H1 (cell line): ENCODE results near the gene GPR176. TPM values are rescaled to one million over a fixed set of nuclear protein-coding genes. Genes with fewer than 3 reads are reported as not detected.

Experiments
- CTCF ChIA-PET: fragments of 300-600 bp; sonication (Branson Sonifier 250); formaldehyde crosslinking; loops from one replicate; lab custom pipeline; 2021; ENCODE audit not compliant: partially characterized antibody; lab: Charles Lee
- POLR2A ChIA-PET: fragments of 300-600 bp; sonication (Branson Sonifier 250); formaldehyde crosslinking; loops from one replicate; lab custom pipeline; 2021; ENCODE audit warnings: inconsistent platforms; ENCODE audit not compliant: partially characterized antibody; lab: Charles Lee
- DNase-seq, 2 experiments: peaks; one replicate each; pipeline versions ENCODE4 v3.0.0 to v3.0.0-alpha.2; 2010 to 2022; ENCODE audit warnings: low spot score in 2 of 2, low read depth in 1 of 2, mixed read lengths in 1 of 2
- FAIRE-seq: peaks from 2 replicates; lab custom pipeline; 2011; peaks lifted over from hg19 to GRCh38; lab: Jason Lieb, UNC
- H2AFZ ChIP-seq: 2 replicates; pipeline ENCODE4 v1.8.1; 2012; ENCODE audit warnings: low read length, inconsistent platforms
- H2AK5ac ChIP-seq: 2 replicates; pipeline ENCODE4 v1.6.1; 2013; ENCODE audit warnings: low read depth, low read length
- H2BK120ac ChIP-seq: replicated peaks from 2 replicates; pipeline ENCODE3; 2013; ENCODE audit warnings: low read depth, low read length, inconsistent platforms
- H2BK12ac ChIP-seq: 2 replicates; pipeline ENCODE4 v1.6.1; 2013; ENCODE audit warnings: low read depth, low read length
- H2BK15ac ChIP-seq: 2 replicates; pipeline ENCODE4 v1.6.1; 2013; ENCODE audit warnings: low read length
- H2BK20ac ChIP-seq: 2 replicates; pipeline ENCODE4 v1.6.1; 2013; ENCODE audit warnings: low read length
- H2BK5ac ChIP-seq: 2 replicates; pipeline ENCODE4 v1.6.1; 2013; ENCODE audit warnings: low read depth, low read length
- H3K14ac ChIP-seq: 2 replicates; pipeline ENCODE4 v1.6.1; 2013; ENCODE audit warnings: inconsistent platforms; ENCODE audit not compliant: insufficient read length
- H3K18ac ChIP-seq: 2 replicates; pipeline ENCODE4 v1.6.1; 2013; ENCODE audit warnings: low read length; ENCODE audit errors: extremely low read depth
- H3K23ac ChIP-seq: 2 replicates; pipeline ENCODE4 v1.6.1; 2013; ENCODE audit warnings: inconsistent platforms; ENCODE audit not compliant: insufficient read length
- H3K23me2 ChIP-seq: 2 replicates; pipeline ENCODE4 v1.6.1; 2013; ENCODE audit warnings: low read depth, low read length
- H3K27ac ChIP-seq: 2 replicates; pipeline ENCODE4 v1.6.1; 2011; ENCODE audit warnings: low read depth, low read length, inconsistent platforms
- H3K27me3 ChIP-seq, 4 experiments: replicated peaks in 1 of 4; 1 replicate in 1 of 4; 2 replicates in 3 of 4; pipeline versions ENCODE4 v1.6.1 to v1.8.1; 2011 to 2013; ENCODE audit warnings: low read length in 3 of 4, mild to moderate bottlenecking in 3 of 4, inconsistent platforms in 2 of 4, mixed read lengths in 2 of 4, moderate library complexity in 1 of 4; ENCODE audit not compliant: control insufficient read depth in 3 of 4, insufficient read depth in 3 of 4; ENCODE audit errors: extremely low read depth in 1 of 4
- H3K36me3 ChIP-seq, 4 experiments: 2 replicates each; pipeline versions ENCODE4 v1.6.1 to v1.8.1; 2011 to 2013; ENCODE audit warnings: mild to moderate bottlenecking in 4 of 4, low read length in 3 of 4, moderate library complexity in 2 of 4, control low read depth in 1 of 4, inconsistent platforms in 1 of 4; ENCODE audit not compliant: insufficient read depth in 4 of 4, control insufficient read depth in 2 of 4
- H3K4ac ChIP-seq: replicated peaks from 2 replicates; pipeline ENCODE3; 2013; ENCODE audit warnings: low read length, low read depth, mixed read lengths, inconsistent platforms; ENCODE audit not compliant: insufficient read length
- H3K4me1 ChIP-seq, 4 experiments: replicated peaks in 1 of 4; 1 replicate in 1 of 4; 2 replicates in 3 of 4; pipeline versions ENCODE4 v1.6.1 to v1.8.1; 2011 to 2013; ENCODE audit warnings: low read length in 3 of 4, inconsistent platforms in 2 of 4, mixed read lengths in 1 of 4; ENCODE audit not compliant: insufficient read depth in 4 of 4, control insufficient read depth in 3 of 4
- H3K4me2 ChIP-seq, 2 experiments: 2 replicates each; pipeline versions ENCODE4 v1.6.1 to v1.8.1; 2011 to 2013; ENCODE audit warnings: low read depth in 2 of 2, low read length in 2 of 2, control low read depth in 1 of 2, inconsistent platforms in 1 of 2, mild to moderate bottlenecking in 1 of 2; ENCODE audit not compliant: insufficient read depth in 1 of 2
- H3K4me3 ChIP-seq, 4 experiments: fragments of 200-600, 300-600 bp in 1 of 4; sonication (generic), shearing (Covaris generic), sonication (Bioruptor Twin) in 1 of 4; 2 replicates each; pipeline versions ENCODE4 v1.5.1 to v1.8.1; 2011 to 2016; ENCODE audit warnings: low read length in 4 of 4, low read depth in 3 of 4, control low read depth in 2 of 4, inconsistent platforms in 2 of 4, mild to moderate bottlenecking in 2 of 4, mixed read lengths in 1 of 4, moderate library complexity in 1 of 4; ENCODE audit not compliant: insufficient read depth in 2 of 4; ENCODE audit errors: extremely low read depth in 1 of 4
- H3K56ac ChIP-seq: replicated peaks from 2 replicates; pipeline ENCODE3; 2013; ENCODE audit warnings: low read depth, mild to moderate bottlenecking, mixed read lengths, low read length, inconsistent platforms; ENCODE audit not compliant: insufficient read length
- H3K79me1 ChIP-seq: 2 replicates; pipeline ENCODE4 v1.6.1; 2013; ENCODE audit warnings: low read depth, low read length, control low read depth
- H3K79me2 ChIP-seq, 2 experiments: 2 replicates each; pipeline versions ENCODE4 v1.6.1 to v1.8.1; 2012 to 2013; ENCODE audit warnings: low read length in 2 of 2, mild to moderate bottlenecking in 2 of 2, inconsistent platforms in 1 of 2; ENCODE audit not compliant: insufficient read depth in 2 of 2, control insufficient read depth in 1 of 2
- H3K9ac ChIP-seq, 4 experiments: replicated peaks in 1 of 4; 1 replicate in 1 of 4; 2 replicates in 3 of 4; pipeline versions ENCODE4 v1.6.1 to v1.8.1; 2011 to 2013; ENCODE audit warnings: low read depth in 3 of 4, low read length in 3 of 4, control low read depth in 2 of 4, mild to moderate bottlenecking in 2 of 4, moderate library complexity in 2 of 4, inconsistent platforms in 1 of 4; ENCODE audit errors: extremely low read depth in 1 of 4
- H3K9me3 ChIP-seq, 2 experiments: 2 replicates each; pipeline versions ENCODE4 v1.6.1 to v1.8.1; 2012 to 2013; ENCODE audit warnings: mild to moderate bottlenecking in 2 of 2, moderate library complexity in 2 of 2, control low read depth in 1 of 2, inconsistent platforms in 1 of 2, low read depth in 1 of 2, low read length in 1 of 2, mixed read lengths in 1 of 2; ENCODE audit not compliant: insufficient read depth in 2 of 2
- H4K20me1 ChIP-seq, 2 experiments: replicated peaks in 1 of 2; 2 replicates each; pipeline versions ENCODE3 to v1.8.1; 2011 to 2013; ENCODE audit warnings: inconsistent platforms in 2 of 2, low read length in 2 of 2, mild to moderate bottlenecking in 1 of 2; ENCODE audit not compliant: insufficient read depth in 2 of 2, control insufficient read depth in 1 of 2
- H4K5ac ChIP-seq: 2 replicates; pipeline ENCODE4 v1.6.1; 2013; ENCODE audit warnings: low read length, low read depth, mixed read lengths, inconsistent platforms; ENCODE audit not compliant: insufficient read length
- H4K8ac ChIP-seq: 2 replicates; pipeline ENCODE4 v1.8.0; 2013; ENCODE audit warnings: mild to moderate bottlenecking, moderate library complexity, low read length, inconsistent platforms; ENCODE audit not compliant: insufficient read depth; ENCODE audit errors: extremely low read depth
- H4K91ac ChIP-seq: replicated peaks from 2 replicates; pipeline ENCODE3; 2013; ENCODE audit warnings: low read length, mixed read lengths, inconsistent platforms; ENCODE audit not compliant: insufficient read length
- ATF2 ChIP-seq: IDR thresholded peaks from 2 replicates; pipeline ENCODE4 v1.6.1; 2012; ENCODE audit warnings: low read length, inconsistent platforms
- BCL11A ChIP-seq, 2 experiments: IDR thresholded peaks; one replicate each; pipeline ENCODE4 v1.6.1; 2011; ENCODE audit warnings: low read depth in 2 of 2, low read length in 2 of 2, mild to moderate bottlenecking in 2 of 2
- CBX8 ChIP-seq: fragments of 300-800, 300-1000 bp; sonication (generic); IDR thresholded peaks from 2 replicates; pipeline ENCODE4 v1.7.1; 2016; ENCODE audit warnings: low read depth, low read length, borderline replicate concordance
- CHD1 ChIP-seq: IDR thresholded peaks from 2 replicates; pipeline ENCODE4 v1.6.1; 2012; ENCODE audit warnings: low read depth, low read length, improper control_type of control experiment
- CTCF ChIP-seq, 3 experiments: IDR thresholded peaks; 1 replicate in 2 of 3; 2 replicates in 1 of 3; pipeline versions ENCODE4 v1.5.1 to v1.6.1; 2011; ENCODE audit warnings: low read length in 3 of 3, mild to moderate bottlenecking in 3 of 3, inconsistent platforms in 2 of 3, low read depth in 1 of 3, moderate library complexity in 1 of 3; ENCODE audit not compliant: insufficient read depth in 1 of 3; ENCODE audit errors: control extremely low read depth in 1 of 3
- EZH2 ChIP-seq: fragments of 200-600 bp; sonication (generic); IDR thresholded peaks from 2 replicates; pipeline ENCODE4 v1.7.1; 2012; ENCODE audit warnings: low read depth, mild to moderate bottlenecking, moderate library complexity, low read length, inconsistent platforms; ENCODE audit not compliant: severe bottlenecking
- GABPA ChIP-seq: IDR thresholded peaks from 2 replicates; pipeline ENCODE4 v1.6.1; 2011; ENCODE audit warnings: mild to moderate bottlenecking, low read length, moderate library complexity, borderline replicate concordance; ENCODE audit not compliant: insufficient read depth
- KDM5A ChIP-seq: fragments of 200-600 bp; IDR thresholded peaks from 2 replicates; pipeline ENCODE4 v1.7.1; 2012; ENCODE audit warnings: mild to moderate bottlenecking, low read length, inconsistent platforms, mixed read lengths
- RXRA ChIP-seq: IDR thresholded peaks from 2 replicates; pipeline ENCODE4 v1.6.1; 2011; ENCODE audit warnings: low read depth, mild to moderate bottlenecking, low read length, moderate library complexity; ENCODE audit not compliant: insufficient read depth
- WGBS, 2 experiments: shearing (Covaris generic) in 1 of 2; methylation state at CpG; one replicate each; pipeline versions ENCODE4 v1.1.6 to v1.1.7; 2013 to 2015; ENCODE audit warnings: low lambda C conversion rate in 2 of 2, mixed read lengths in 2 of 2, inconsistent platforms in 1 of 2, low coverage in 1 of 2, missing lambda C conversion rate in 1 of 2; ENCODE audit not compliant: insufficient replicate concordance in 2 of 2, insufficient coverage in 1 of 2, insufficient read length in 1 of 2; ENCODE audit errors: extremely low coverage in 1 of 2, missing lambda C conversion rate in 1 of 2; 5-methylcytosine and 5-hydroxymethylcytosine counted together
- polyA plus RNA-seq, 7 experiments: library from polyadenylated mRNA; depleted of rRNA in 3 of 7; stranded (reverse) in 5 of 7; unstranded in 2 of 7; fragments of >200 nt in 5 of 7; fragments of 200-250 nt in 2 of 7; gene quantifications; 1 replicate in 5 of 7; 2 replicates in 1 of 7; 4 replicates in 1 of 7; pipeline versions ENCODE4 v1.2.1 to v1.2.3, GENCODE V29; 2011 to 2013; ENCODE audit warnings: missing spikeins in 2 of 7, mixed read lengths in 2 of 7
- total RNA-seq: library from RNA; stranded (reverse); fragmentation: NEBNext Ultra II Directional; extraction: Animal tissue kit (Norgen Biotek cat#: 25700); gene quantifications from 2 replicates; pipeline ENCODE4 v1.2.1, GENCODE V29; 2021

Gene GPR176
- total and polyA plus RNA-seq, 2 of the 8 experiments (the other 6 are each of a cell fraction or from before 2014, with no cell fraction given) = 190 to 281 TPM

- Histone ChIP-seq H3K27ac (0 out of 2 replicates have a peak overlapping the region, but pooled peaks have one; percentile 14), H3K4me1 (peaks cover 1 to 19% (median 8%) of the 10 kb centered on the region in 4 experiments; a peak in 4 of 7 replicates), H2BK5ac (no peak overlapping the region), H4K8ac (no peak overlapping the region), H4K91ac (no peak overlapping the region), H3K36me3 (peaks cover 0 to 4% (median 0%) of the 10 kb centered on the region in 4 experiments; a peak in 1 of 8 replicates), H2BK20ac (no peak overlapping the region), H3K23me2 (no peaks in the 10 kb centered on the region), H4K5ac (no peak overlapping the region), H2BK15ac (no peak overlapping the region), H3K9ac (no peak overlapping the region), H3K9me3 (no peaks in the 10 kb centered on the region), H2AK5ac (no peak overlapping the region), H3K4me3 (no peak overlapping the region), H2AFZ (no peak overlapping the region), H3K23ac (no peak overlapping the region), H4K20me1 (peaks cover 3 to 13% of the 10 kb centered on the region in 2 experiments), H2BK120ac (no peak overlapping the region), H3K27me3 (no peaks in the 10 kb centered on the region), H3K4ac (no peak overlapping the region), H2BK12ac (no peak overlapping the region), H3K18ac (no peak overlapping the region), H3K79me1 (peaks cover 8% of the 10 kb centered on the region), H3K79me2 (peaks cover 3 to 96% of the 10 kb centered on the region in 2 experiments; a peak in 3 of 4 replicates), H3K14ac (no peak overlapping the region), H3K56ac (no peak overlapping the region), H3K4me2 (no peak overlapping the region)
- DNase-seq = no peak
- ChIA-PET POLR2A (interaction anchor here (1.4 kb wide), 1 partner anchor 52 kb away, joined by 5 read pairs; no protein-coding TSS in a partner anchor), CTCF (interaction anchor here (0.9 kb wide), 1 partner anchor 20 kb away, joined by 4 read pairs; no protein-coding TSS in a partner anchor)
- no peak for FAIRE-seq
- WGBS, 2 experiments = 92% methylated on average over 2 of the region's 2 CpGs; no CpG with 5 or more reads in 1 of the 2 experiments
- TF ChIP-seq KDM5A (no peak), GABPA (no peak), RXRA (no peak), ATF2 (no peak), CTCF (IDR thresholded peaks at IDR 0.05; ENCODE audit: control extremely low read depth in 1 of 3, insufficient read depth in 1 of 3, low read depth in 1 of 3, low read length in 3 of 3) (no peak), CBX8 (no peak), CHD1 (no peak), BCL11A (IDR thresholded peaks at IDR 0.05; ENCODE audit: low read depth in 2 of 2, low read length in 2 of 2) (no peak), EZH2 (no peak)
Observed at GRCh38 chr15:39855400-39855799, 64.7 kb downstream of the GPR176 start.
